NCI-H526 (cell line): ENCODE measurements around the gene FAM78A.
"Not testable (repeated sequence)": the region's sequence is repeated elsewhere in the genome, so short reads cannot be mapped to it uniquely, and the experiment has no call there.

Experiments
- DNase-seq, 2 experiments: peaks; one replicate each; lab custom pipeline; 2025; lab: John Stamatoyannopoulos, UW

Gene FAM78A

DNA sequence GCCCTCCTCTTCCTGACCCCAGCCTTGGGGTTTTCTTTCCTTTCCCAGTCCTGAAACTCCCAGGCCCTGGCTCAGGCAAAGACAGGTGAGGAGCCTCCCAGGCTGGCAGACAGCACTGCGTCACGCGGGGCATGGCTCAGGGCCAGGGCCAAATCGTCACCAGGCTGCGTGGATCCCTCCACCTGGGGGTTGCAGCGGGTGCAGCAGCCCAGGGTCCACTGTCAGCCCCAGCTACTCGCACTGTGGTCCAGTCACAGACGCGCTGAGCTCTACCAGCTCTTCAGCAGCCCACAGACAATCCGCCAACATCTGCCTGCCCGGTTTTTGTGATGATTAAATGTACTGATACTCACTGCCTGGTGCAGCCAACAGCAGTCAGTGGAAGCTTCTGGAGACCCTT, 12.1 kb downstream of the FAM78A start:
- no peak for DNase-seq

DNA sequence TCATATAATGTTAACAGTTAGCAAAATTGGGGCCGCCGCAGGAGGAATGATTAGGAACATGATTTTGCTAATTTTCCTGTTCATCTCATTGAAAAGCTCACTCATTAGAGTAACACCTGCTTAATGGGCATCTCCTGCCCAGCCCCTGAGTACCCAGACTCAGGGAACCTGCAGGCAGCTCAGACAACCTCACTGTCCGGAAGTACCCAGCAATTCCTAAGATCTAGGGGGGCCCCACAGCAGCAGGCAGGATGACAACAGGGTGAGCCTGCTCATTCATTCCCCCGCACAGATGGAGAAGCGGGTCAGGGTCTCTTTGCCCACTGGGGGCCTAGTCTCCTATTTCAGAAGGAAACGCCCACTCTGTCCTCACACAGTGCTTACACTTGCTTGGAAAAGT, 12.6 kb downstream of the FAM78A start:
- DNase-seq = no peak

DNA sequence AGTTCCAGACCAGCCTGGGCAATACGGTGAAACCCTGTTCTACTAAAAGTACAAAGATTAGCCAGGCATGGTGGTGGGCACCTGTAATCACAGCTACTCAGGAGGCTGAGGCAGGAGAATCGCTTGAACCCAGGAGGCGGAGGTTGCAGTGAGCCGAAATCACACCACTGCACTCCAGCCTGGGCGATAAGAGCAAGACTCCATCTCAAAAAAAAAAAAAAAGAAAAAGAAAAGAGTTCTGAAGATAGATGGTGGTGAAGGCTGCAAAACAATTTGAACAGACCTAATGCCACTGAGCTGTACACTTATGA, 13.3 kb downstream of the FAM78A start:
- not testable (repeated sequence) for DNase-seq

DNA sequence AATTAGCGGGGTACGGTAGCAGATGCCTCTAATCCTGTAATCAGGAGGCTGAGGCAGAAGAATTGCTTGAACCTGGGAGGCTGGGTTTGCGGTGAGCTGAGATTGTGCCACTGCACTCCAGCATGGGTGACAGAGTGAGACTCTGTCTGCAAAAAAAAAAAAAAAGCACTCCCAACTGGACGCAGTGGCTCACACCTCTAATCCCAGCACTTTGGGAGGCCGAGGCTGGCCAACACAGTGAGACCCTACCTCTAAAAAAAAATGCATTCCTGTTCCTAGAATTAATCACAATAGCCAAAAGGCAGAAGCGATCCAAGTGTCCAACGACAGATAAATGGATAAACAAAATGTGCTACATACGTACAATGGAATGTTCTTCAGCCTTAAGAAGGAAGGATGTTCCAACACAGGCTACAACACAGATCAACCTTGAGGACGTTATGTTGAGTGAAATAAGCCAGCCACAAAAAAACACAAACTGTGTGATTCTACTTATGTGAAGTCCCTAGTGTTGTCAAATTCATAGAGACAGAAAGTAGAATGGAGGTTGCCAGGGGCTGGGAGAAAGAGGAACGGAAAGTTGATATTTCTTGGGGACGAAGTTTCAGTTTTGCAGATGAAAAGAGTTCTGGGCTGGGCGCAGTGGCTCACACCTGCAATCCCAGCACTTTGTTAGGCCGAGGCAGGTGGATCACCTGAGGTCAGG, 13.8 kb downstream of the FAM78A start:
- no peak for DNase-seq

DNA sequence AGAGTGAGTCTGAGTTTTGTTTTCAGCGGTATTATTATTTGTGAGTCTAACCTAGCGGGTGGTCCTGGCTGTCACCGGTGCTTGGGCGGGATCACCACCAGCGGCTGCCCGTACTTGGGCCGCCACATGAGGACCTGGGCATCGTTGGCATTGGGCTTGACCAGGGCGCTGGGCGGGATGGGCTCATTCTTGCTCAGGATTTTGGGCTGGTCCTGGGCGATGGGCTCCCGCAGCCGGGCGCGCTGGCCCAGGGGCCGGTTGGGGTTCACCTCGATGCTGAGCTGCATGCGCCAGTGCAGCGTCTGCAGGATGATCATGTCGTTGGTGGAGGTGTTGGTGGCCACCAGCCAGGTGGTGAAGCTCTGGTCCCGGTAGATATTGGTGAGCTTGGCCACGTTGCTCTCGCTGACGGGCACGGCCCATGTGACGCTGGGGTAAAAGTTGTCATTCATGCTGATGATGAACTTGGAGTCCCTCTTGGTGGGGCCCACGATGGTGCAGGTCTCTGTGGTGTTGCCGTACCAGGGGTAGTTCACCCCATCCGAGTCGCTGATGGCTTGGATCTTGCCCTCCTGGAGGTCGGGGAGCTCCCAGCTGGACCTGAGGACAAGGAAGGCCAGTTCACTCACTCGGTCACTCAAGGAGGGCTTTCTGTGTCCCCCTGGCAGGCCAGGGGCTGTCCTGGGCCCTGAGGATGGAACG, 15.4 kb downstream of the FAM78A start:
- no peak for DNase-seq

GRCh38 chr9:131259916-131260597, 16.3 kb downstream of the FAM78A start:
- no peak for DNase-seq

GRCh38 chr9:131259432-131259898, 16.8 kb downstream of the FAM78A start:
- no peak for DNase-seq

DNA sequence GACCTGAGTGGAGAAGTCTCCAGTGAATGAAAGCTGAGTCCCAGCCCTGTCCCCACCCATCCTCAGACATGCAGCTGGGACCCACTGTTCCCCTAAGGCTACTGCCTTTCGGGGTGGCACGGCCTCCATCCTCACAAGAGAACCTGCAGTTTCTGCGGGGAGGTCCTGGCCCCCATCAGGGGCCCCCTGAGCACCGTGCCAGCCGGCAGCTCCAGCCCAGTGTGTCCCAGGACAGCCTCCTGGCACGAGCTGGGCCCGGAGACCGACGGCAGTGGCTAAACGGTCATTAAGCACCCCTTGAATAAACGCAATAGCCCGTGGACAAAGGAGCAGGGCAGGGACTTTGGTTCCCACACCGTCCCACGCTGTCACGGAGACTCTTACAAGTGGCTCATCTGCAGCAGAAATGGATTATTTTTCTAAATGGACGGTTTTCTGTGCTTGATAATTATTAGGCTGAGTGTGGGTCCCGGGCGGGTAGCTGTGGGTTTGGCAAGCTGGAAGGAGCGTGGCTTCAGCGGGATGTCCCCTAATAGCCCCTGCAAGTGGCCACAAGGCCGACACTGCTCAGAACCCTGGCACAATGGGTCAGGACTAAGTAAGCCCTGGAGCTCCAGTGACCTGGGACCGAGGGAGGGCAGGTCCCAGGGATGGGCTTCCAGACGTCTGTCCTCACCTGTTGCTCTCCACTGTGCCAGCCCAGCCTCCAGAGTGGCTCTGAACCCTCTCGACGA, 17.4 kb downstream of the FAM78A start:
- DNase-seq = no peak

GRCh38 chr9:131258186-131258585, 18.1 kb downstream of the FAM78A start:
- DNase-seq = no peak

DNA sequence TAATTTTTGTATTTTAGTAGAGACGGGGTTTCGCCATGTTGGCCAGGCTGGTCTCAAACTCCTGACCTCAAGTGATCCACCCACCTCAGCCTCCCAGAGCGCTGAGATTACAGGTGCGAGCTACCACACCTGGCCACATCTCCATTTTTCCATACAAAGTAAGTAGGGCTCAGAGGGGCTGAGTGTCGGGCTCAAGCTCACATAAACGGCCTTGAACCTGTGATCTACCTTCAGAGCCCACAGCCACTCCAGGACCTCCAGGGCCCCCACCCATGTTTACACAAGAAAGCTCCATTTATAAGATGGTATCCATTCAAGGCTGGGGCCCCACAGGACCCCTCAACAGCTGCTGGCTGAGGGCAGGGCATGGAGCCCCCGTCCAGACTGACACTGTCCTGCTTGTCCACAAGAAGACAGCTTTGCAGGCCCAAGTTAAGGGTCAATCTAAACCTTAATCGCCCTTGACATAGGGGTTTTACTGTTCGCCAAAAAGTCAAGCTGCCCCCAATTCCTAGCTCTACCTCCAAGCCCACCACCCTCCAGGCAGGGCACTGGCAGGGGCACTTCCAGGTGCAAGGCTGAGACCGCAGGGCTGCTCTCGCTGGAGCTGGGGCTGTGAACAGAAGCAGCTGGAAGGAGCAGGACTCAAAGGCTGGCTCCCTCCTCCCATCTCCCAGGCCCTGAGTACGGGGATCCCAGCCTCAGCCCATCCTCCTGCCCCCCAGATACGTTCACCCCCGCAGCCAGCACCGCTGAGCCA, 18.9 kb downstream of the FAM78A start:
- DNase-seq = no peak

GRCh38 chr9:131255676-131256197, 20.6 kb downstream of the FAM78A start:
- no peak for DNase-seq

- DNase-seq = no peak
These were observed 21.7 kb downstream of the FAM78A start for GRCh38 chr9:131254626-131255025.

- no peak for DNase-seq
These were observed 22.3 kb downstream of the FAM78A start for GRCh38 chr9:131253891-131254491.

DNA sequence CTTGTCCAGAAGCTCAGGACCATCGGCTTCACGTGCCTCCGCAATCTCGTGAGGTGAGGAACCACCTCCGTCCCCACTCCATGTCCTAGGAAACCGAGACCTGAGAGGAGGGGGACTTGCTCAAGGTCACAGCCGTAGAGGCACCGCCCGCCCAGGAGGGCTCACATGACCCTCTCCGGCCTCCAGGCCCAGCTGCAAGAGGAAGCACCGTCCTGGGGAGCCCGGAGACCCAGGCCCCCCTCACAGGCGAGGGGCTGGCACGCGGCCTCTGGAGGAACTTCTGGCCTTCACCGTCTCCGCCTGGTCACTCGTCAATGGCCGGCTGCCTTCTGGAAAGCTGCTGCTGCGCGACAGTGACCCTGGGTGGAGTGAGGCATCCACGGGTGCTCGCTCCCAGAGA, 24.2 kb downstream of the FAM78A start:
- DNase-seq = no peak

DNA sequence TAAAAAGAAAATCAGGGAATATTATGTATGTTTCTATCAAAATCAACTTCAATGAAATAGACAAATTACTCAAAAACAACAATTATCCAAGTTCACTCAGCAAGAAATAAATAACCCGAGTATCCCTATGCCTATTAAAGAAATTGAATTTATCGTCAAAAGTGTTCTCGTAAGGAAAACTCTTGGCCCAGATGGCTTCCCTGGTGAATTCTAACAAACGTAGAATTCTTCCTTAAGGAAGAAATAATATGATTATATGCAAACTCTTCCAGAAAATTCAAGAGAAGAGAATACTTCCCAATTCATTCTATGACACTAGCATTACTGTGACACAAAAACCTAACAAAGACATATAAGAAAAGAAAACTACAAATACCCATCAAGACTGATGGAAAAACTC, 29.7 kb downstream of the FAM78A start:
- DNase-seq = no peak

GRCh38 chr9:131244331-131244730, 32.0 kb downstream of the FAM78A start:
- DNase-seq = not testable (repeated sequence)

- DNase-seq = no peak
These were observed 36.0 kb downstream of the FAM78A start for GRCh38 chr9:131240047-131240921.

DNA sequence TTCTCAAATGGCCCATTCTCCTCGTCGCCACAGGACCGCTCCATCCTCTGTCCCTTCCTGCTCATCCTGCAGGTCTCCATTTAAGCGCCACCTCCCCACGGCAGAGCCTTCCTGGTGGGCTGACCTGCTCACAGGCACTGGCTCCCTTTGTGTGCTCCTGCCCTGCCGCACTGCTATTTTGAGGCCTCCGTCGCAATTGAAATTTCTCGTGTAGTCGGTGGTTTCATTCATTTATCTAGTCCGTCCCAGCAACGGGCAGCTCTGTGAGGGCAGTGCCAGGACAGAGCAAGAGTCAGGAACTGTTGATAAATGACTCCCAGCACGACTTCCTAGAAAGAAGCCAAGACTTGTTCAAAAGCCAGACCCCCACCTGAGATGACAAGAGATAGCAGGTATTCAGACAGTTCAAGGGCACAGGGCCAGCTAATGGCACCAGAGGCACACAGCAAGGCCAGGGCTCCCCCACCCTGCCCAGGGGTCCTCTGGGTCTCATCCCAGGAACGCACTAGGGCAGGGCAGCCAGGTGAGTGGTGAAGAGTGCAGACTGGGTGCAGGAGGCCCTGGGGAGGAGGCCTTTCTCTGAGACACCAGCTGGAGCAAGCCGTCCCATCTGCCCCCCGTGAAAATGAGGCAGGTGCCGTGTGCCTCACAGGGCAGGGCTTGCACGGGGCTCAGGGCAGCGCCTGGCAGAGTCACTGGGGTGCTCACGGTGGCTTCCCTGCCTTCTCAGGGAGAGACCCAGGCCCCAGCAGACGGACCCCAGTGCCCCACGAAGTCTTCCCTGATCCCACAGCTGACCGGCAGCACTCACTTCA, 36.9 kb downstream of the FAM78A start:
- DNase-seq = no peak

DNA sequence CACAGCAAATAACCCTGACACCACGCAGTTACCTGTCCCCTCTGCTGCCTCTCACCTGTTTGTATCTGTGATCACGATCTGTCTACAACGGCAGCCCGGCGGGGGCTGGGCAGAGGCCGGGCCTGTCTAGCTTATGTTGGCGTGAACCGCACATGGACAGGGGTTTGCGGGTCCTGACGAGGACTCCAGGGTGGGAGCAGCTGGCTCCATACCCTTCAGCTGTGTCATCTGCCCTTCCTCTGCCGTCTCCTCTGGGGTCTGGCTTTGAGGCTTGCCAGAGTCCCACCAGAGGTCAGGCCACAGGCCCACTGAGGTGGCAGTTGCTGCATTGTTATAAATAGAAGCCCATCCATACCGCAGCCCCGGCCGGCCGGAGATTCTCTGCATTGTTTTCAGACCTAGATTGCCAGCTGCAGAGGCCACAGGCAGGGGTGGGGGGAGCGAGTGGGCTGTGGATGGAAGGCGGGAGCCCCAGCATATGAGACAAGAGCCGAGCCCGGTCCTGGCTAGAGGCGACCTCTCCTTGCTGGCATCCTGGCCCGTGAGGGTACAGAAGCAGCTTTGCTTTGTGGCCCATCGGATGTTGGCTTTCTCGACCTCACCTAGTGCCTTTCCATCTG, 37.8 kb downstream of the FAM78A start:
- DNase-seq = peak; percentile 53 to 64
